Mucosa of descending colon (tissue), 3 donors: ENCODE measurements around the gene EFTUD2. TPM values are rescaled to one million over a fixed set of nuclear protein-coding genes. Genes with fewer than 3 reads are reported as not detected.

Experiments used
- ATAC-seq: fragments of 200-7000 bp; cut with Tn5 transposase; one replicate; pipeline ENCODE4 v1.9.1; 2020; ENCODE audit warnings: mild to moderate bottlenecking, moderate library complexity
- DNase-seq, 3 donors: peaks; one replicate each; pipeline ENCODE4 v3.0.0-alpha.2; 2020
- H3K36me3 ChIP-seq: fragments of 200-600 bp; one replicate; pipeline ENCODE4 v1.8.0; 2021; ENCODE audit warnings: low read depth, mild to moderate bottlenecking
- H3K4me1 ChIP-seq: fragments of 200-600 bp; one replicate; pipeline ENCODE4 v1.8.0; 2021; ENCODE audit warnings: low read depth, mild to moderate bottlenecking
- H3K4me3 ChIP-seq: fragments of 200-600 bp; one replicate; pipeline ENCODE4 v1.8.0; 2021; ENCODE audit warnings: mild to moderate bottlenecking
- H3K9me3 ChIP-seq: fragments of 200-600 bp; one replicate; pipeline ENCODE4 v1.8.0; 2021; ENCODE audit warnings: mild to moderate bottlenecking
- CTCF ChIP-seq: fragments of 200-600 bp; IDR thresholded peaks from one replicate; pipeline ENCODE4 v1.8.0; 2022; ENCODE audit warnings: antibody characterized with exemption, mild to moderate bottlenecking
- intact Hi-C, 2 donors: fragments of 100-400 bp; cut with DNase I in 1 of 2; cut with micrococcal nuclease in 1 of 2; formaldehyde crosslinking; loops; one replicate each; pipeline versions ENCODE4 v1.11.0 to v1.11.1; 2022; cut with DNase I, micrococcal nuclease
- total RNA-seq, 3 donors: library from RNA; stranded (reverse); fragmentation: NEBNext Ultra II Directional in 2 of 3; extraction: Animal tissue kit (Norgen Biotek cat#: 25700) in 2 of 3; gene quantifications; one replicate each; pipeline versions ENCODE4 v1.2.1 to v1.2.4, GENCODE V29; 2021 to 2023
- donor health status: DM: no; HTN: no; CAD: no; lungs with moderate emphysema.
- donor health status: DM: no; HTN: no; CAD: no.
- donor health status: DM: no; HTN: yes; CAD: no.

EFTUD2 gene
- total RNA-seq, 3 donors from 2014 or later: 66.3 to 88.1 (median 82.0) TPM

DNA sequence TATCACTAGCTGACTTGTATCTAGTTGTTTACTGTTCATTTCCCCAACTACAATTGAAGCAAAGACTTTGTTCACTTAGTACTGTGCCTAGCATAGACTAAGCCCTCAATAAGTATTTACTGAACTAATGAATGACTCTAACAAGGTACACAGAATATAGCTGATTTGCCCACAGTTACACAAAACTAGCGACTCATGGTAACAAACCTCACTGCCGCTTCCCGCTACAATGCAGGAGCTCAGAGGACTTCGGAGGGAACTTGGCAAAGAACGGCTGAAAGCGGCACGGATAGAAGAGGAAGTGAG lies 524 bp downstream of the EFTUD2 start:
- H3K36me3 ChIP-seq: no peaks in the 10 kb centered on the region
- H3K4me1 ChIP-seq: peaks cover 14% of the 10 kb centered on the region
- no peaks in the 10 kb centered on the region for H3K9me3 ChIP-seq
- ATAC-seq: no peak
- DNase-seq: no peak
- no peak for TF ChIP-seq CTCF
- intact Hi-C loops: no loop called here
- peak overlapping the region; percentile 31 for H3K4me3 ChIP-seq

DNA sequence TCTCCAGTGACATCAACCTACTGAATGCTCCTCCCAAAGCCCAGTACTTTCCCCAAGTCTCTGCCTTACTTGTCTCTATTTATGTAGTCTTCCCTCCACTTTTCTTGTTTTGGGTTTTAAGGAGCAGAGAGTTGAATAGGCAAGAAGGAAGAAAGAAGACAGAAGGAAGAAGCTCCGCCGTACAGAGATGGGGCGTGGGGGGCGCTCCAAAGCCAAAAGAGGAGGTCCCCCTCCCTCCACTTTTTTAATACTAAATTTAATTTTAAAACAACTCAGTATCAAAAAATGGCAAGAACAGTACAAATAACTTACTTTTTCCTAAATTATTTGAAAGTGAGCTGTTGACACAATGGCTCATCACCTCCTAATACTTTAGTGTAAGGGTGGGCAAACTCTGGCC lies 4.6 kb downstream of the EFTUD2 start:
- Histone ChIP-seq H3K36me3 (no peaks in the 10 kb centered on the region), H3K4me1 (peaks cover 7% of the 10 kb centered on the region), H3K9me3 (no peaks in the 10 kb centered on the region), H3K4me3 (no peak overlapping the region)
- ATAC-seq: no peak
- no peak for DNase-seq
- intact Hi-C loops: no loop called here
- TF ChIP-seq CTCF: no peak

- Histone ChIP-seq H3K4me3 (no peak overlapping the region), H3K4me1 (no peaks in the 10 kb centered on the region), H3K36me3 (no peaks in the 10 kb centered on the region), H3K9me3 (no peaks in the 10 kb centered on the region)
- intact Hi-C loops: no loop called here
- DNase-seq (no peak), ATAC-seq (no peak)
- TF ChIP-seq CTCF: no peak
Observed at GRCh38 chr17:44892250-44892649, 7.0 kb downstream of the EFTUD2 start.

- ATAC-seq (no peak), DNase-seq (no peak)
- H3K4me3 ChIP-seq: no peak overlapping the region
- no peak for TF ChIP-seq CTCF
- peaks cover 7% of the 10 kb centered on the region for H3K36me3 ChIP-seq
- no peaks in the 10 kb centered on the region for H3K4me1 ChIP-seq
- intact Hi-C loops: no loop called here
- H3K9me3 ChIP-seq: no peaks in the 10 kb centered on the region
Observed at GRCh38 chr17:44889003-44889402, 10.2 kb downstream of the EFTUD2 start.

DNA sequence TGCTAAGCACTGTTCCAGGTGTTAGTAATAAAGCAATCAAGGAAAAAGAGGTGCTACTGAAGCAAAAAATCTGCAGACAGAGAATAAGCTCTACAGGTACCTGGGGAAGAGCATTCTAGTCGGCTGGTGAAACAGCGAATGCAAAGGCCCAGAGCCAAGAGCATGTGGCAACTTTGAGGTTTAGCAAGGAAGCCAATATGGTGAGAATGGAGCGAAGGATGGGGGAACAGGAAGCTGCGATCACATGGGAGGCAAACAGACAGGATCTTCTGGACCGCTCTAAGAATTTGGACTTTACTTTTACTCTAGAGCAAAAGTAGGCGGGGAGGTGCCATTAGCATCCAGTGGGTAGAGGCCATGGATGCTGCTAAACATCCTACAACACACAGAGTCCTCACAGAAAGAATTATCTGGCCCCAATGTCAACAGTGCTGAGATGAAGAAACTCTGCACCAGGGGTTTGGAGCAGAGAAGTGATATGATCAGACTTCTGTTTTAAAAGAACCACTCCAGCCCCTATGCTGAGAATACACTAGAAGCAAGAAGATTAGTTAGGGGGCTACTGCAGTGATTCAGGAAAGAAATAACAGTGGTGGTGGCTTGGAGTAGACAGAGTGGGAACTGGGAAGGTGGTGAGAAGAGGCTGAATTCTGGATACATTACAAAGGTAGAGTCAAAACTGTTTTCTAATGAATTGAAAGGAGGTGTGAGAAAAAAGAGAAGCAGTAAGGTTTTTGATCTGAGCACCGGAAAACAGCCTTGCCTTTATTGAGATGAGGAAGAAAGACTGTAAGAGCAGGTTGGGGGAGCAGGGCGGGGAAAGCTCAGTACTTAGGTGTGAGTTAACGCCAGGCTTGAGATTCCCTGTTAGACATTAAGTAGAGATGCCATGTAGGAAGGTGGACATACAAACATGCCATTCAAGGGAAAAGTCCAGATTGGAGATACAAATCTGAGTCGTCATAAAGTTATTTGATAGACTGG lies 11.0 kb downstream of the EFTUD2 start:
- H3K4me1 ChIP-seq: no peaks in the 10 kb centered on the region
- intact Hi-C loops: no loop called here
- H3K4me3 ChIP-seq: no peak overlapping the region
- H3K9me3 ChIP-seq: no peaks in the 10 kb centered on the region
- H3K36me3 ChIP-seq: peaks cover 13% of the 10 kb centered on the region
- no peak for TF ChIP-seq CTCF
- ATAC-seq: no peak
- DNase-seq: no peak
